ENCODE data around the gene ZBTB7B. TPM values are rescaled to one million over a fixed set of nuclear protein-coding genes. Genes with fewer than 3 reads are reported as not detected.
A peak's percentile ranks its signal among the peaks of the same experiment; 100 is the strongest.

The ZBTB7B gene
- total RNA-seq, 1 experiment from 2014 or later: 38.3 TPM

DNA sequence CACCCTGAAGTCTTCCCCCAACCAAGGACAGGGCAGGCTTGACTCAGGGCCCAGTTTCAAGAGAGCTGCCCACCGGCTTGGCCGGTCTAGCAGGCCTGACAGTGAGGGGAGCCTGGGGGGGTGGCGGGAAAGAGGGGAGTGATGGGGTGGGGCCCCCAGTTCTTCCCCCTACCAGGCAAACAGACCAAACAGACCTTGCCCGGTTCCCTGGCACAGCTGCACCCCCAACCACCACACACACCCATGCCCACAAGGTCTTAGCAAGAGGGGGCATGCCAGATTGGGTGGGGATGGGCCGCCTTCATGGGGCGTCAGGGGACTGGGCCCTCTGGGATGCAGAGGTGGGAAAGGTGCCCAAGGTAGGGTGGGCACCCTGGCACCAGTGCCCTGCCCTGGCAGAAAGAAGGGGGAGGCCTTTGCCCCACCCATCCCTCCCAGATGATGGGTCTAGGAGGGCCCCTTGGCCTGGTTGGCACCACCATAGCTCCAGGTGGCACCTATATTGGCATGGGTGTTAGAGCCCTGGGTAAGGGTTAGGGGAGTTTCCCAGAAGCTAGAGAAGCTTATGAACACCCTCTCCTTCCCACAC is 8.9 kb downstream of the ZBTB7B start:
- H3T11ph ChIP-seq (ENCODE audit: low read length): no peak overlapping the region
- H3K18ac ChIP-seq (ENCODE audit: insufficient read length, low read depth, low read length): no peak overlapping the region
- no peak overlapping the region for H3K56ac ChIP-seq (ENCODE audit: insufficient read length, low read depth, low read length)
- H2BK20ac ChIP-seq (ENCODE audit: low read depth, low read length, poor library complexity, severe bottlenecking): no peak overlapping the region
- peaks cover 3% of the 10 kb centered on the region; the same call in 1 of the 2 replicates for H3K4me1 ChIP-seq (ENCODE audit: insufficient read depth, low read length)
- no peak overlapping the region for H2AK5ac ChIP-seq (ENCODE audit: insufficient read length, low read length)
- DNase-seq: no peak
- H3K27ac Mint-ChIP-seq: peak overlapping the region in 1 of 3 experiments; percentile 94; a peak in 2 of 7 replicates
- H2BK5ac ChIP-seq (ENCODE audit: insufficient read length, low read length): no peak overlapping the region
- WGBS (ENCODE audit: extremely low coverage, insufficient read length, low lambda C conversion rate): no CpG with 5 or more reads among the region's 6 CpGs
- no peak overlapping the region for H2BK120ac ChIP-seq (ENCODE audit: low read depth, low read length, poor library complexity, severe bottlenecking)
- no peaks in the 10 kb centered on the region; the same call in 1 of the 2 replicates for H3K79me2 ChIP-seq (ENCODE audit: insufficient read depth, low read length)
- H3K4me2 ChIP-seq (ENCODE audit: insufficient read depth, insufficient read length, low read length): no peak overlapping the region
- no peak overlapping the region for H3K23ac ChIP-seq (ENCODE audit: insufficient read length, low read depth, low read length)
- no peaks in the 10 kb centered on the region for H4K20me1 ChIP-seq (ENCODE audit: control insufficient read depth, insufficient read depth, insufficient read length)
- peaks cover 8 to 32% (median 17%) of the 10 kb centered on the region in 3 experiments; a peak in 6 of 7 replicates for H3K36me3 Mint-ChIP-seq (ENCODE audit: insufficient read depth in 1 of 3, low read depth in 3 of 3)
- H3K9ac ChIP-seq (ENCODE audit: extremely low read depth, insufficient read length, low read length): no peak overlapping the region
- no peak overlapping the region for H2AFZ ChIP-seq (ENCODE audit: low read length)
- TF ChIP-seq, protein P1, sequence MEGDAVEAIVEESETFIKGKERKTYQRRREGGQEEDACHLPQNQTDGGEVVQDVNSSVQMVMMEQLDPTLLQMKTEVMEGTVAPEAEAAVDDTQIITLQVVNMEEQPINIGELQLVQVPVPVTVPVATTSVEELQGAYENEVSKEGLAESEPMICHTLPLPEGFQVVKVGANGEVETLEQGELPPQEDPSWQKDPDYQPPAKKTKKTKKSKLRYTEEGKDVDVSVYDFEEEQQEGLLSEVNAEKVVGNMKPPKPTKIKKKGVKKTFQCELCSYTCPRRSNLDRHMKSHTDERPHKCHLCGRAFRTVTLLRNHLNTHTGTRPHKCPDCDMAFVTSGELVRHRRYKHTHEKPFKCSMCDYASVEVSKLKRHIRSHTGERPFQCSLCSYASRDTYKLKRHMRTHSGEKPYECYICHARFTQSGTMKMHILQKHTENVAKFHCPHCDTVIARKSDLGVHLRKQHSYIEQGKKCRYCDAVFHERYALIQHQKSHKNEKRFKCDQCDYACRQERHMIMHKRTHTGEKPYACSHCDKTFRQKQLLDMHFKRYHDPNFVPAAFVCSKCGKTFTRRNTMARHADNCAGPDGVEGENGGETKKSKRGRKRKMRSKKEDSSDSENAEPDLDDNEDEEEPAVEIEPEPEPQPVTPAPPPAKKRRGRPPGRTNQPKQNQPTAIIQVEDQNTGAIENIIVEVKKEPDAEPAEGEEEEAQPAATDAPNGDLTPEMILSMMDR (conservative IDR thresholded peaks at IDR 0.05): no peak
- H3K27ac ChIP-seq (ENCODE audit: insufficient read length, low read depth, low read length): no peak overlapping the region
- H3K23me2 ChIP-seq (ENCODE audit: insufficient read length, low read depth, low read length, poor library complexity, severe bottlenecking): no peaks in the 10 kb centered on the region
- H4K8ac ChIP-seq (replicated peaks; ENCODE audit: insufficient read length, low read depth, low read length): no peak overlapping the region
- no peak overlapping the region for H2BK15ac ChIP-seq (ENCODE audit: low read depth, low read length)
- H3K27me3 ChIP-seq (ENCODE audit: insufficient read depth, low read length): no peaks in the 10 kb centered on the region
- no peaks in the 10 kb centered on the region; a peak in 1 of 5 replicates for H3K9me3 Mint-ChIP-seq
- no peak overlapping the region for H2BK12ac ChIP-seq (ENCODE audit: insufficient read length, low read depth, low read length)
- H3K4ac ChIP-seq (ENCODE audit: low read depth, low read length): no peak overlapping the region
- H4K91ac ChIP-seq (ENCODE audit: insufficient read length, low read depth, low read length): no peak overlapping the region
- H3K14ac ChIP-seq (ENCODE audit: insufficient read depth, low read length): no peak overlapping the region
- H3K4me1 Mint-ChIP-seq: peaks cover 35 to 61% of the 10 kb centered on the region in 2 experiments
- H4K5ac ChIP-seq (ENCODE audit: insufficient read length, low read depth, low read length): no peak overlapping the region
- no peaks in the 10 kb centered on the region for H3K79me1 ChIP-seq (ENCODE audit: insufficient read depth, low read depth, low read length, poor library complexity, severe bottlenecking)
- H3K27me3 Mint-ChIP-seq (ENCODE audit: low read depth): no peaks in the 10 kb centered on the region
- no peak overlapping the region for H3K4me3 Mint-ChIP-seq
- no peaks in the 10 kb centered on the region for H3K9me3 ChIP-seq (ENCODE audit: control insufficient read depth, low read depth, low read length)
